Vagina (tissue), 2 donors: ENCODE data around the gene TSPEAR.

Source experiments
- POLR2A ChIP-seq, 2 donors: fragments of 450-650 bp; IDR thresholded peaks; one replicate each; pipeline ENCODE4 v1.6.1; 2017; ENCODE audit warnings: antibody characterized with exemption in 2 of 2, mild to moderate bottlenecking in 2 of 2, moderate library complexity in 2 of 2
- POLR2AphosphoS5 ChIP-seq, 2 donors: sonication (generic); formaldehyde crosslinking; IDR thresholded peaks; one replicate each; pipeline ENCODE4 v1.9.0; 2017; ENCODE audit warnings: antibody characterized with exemption in 2 of 2, mild to moderate bottlenecking in 2 of 2, low read depth in 1 of 2; ENCODE audit not compliant: insufficient read depth in 1 of 2
- TF ChIP-seq, protein P1 (sequence below), 3 experiments: fragments of 450-650 bp in 2 of 3; fragments of 200-600 bp in 1 of 3; sonication (generic) in 1 of 3; IDR thresholded peaks; one replicate each; pipeline ENCODE4 v1.5.1; 2017 to 2019; ENCODE audit warnings: antibody characterized with exemption in 3 of 3, mild to moderate bottlenecking in 2 of 3, moderate library complexity in 2 of 3

DNA sequence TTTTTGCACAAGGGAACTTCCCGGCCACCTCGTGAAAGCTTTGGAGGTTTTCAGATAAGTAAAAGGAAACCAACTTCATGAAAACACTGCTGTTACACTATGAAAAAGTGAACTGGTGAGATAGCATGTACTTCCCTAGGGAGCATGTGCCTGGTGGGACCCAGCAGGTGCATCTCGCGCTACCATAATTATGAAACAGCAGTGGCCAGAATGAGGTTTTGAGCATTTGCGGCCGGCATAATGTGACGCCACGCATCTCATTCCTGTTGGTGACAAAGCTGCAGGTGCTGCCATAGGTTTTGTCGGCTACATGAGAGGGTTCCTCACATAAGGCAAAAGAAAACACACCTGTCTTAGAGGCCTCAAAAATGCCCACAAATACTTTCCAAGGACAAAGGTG lies 154.5 kb downstream of the TSPEAR start:
- TF ChIP-seq, protein P1, sequence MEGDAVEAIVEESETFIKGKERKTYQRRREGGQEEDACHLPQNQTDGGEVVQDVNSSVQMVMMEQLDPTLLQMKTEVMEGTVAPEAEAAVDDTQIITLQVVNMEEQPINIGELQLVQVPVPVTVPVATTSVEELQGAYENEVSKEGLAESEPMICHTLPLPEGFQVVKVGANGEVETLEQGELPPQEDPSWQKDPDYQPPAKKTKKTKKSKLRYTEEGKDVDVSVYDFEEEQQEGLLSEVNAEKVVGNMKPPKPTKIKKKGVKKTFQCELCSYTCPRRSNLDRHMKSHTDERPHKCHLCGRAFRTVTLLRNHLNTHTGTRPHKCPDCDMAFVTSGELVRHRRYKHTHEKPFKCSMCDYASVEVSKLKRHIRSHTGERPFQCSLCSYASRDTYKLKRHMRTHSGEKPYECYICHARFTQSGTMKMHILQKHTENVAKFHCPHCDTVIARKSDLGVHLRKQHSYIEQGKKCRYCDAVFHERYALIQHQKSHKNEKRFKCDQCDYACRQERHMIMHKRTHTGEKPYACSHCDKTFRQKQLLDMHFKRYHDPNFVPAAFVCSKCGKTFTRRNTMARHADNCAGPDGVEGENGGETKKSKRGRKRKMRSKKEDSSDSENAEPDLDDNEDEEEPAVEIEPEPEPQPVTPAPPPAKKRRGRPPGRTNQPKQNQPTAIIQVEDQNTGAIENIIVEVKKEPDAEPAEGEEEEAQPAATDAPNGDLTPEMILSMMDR (IDR thresholded peaks at IDR 0.05) = no peak
- TF ChIP-seq POLR2A (IDR thresholded peaks at IDR 0.05) = no peak
- TF ChIP-seq POLR2AphosphoS5 (IDR thresholded peaks at IDR 0.05; ENCODE audit: insufficient read depth in 1 of 2, low read depth in 1 of 2) = no peak
